Liver (tissue), 9 donors: ENCODE measurements around the gene GLIPR2. TPM values are rescaled to one million over a fixed set of nuclear protein-coding genes. Genes with fewer than 3 reads are reported as not detected.
"Not testable (repeated sequence)": the region's sequence is repeated elsewhere in the genome, so short reads cannot be mapped to it uniquely, and the experiment has no call there.

Experiments
- DNase-seq: peaks from one replicate; pipeline ENCODE4 v3.0.0-alpha.2; 2017; ENCODE audit warnings: low spot score
- H3K27ac ChIP-seq, 2 donors: one replicate each; pipeline ENCODE4 v1.7.0; 2013; ENCODE audit warnings: inconsistent platforms in 2 of 2, low read length in 2 of 2, control low read depth in 1 of 2, low read depth in 1 of 2, mild to moderate bottlenecking in 1 of 2
- H3K27me3 ChIP-seq, 4 donors: one replicate each; pipeline versions ENCODE4 v1.6.1 to v1.7.0; 2013; ENCODE audit warnings: low read length in 3 of 4, inconsistent platforms in 1 of 4, mild to moderate bottlenecking in 1 of 4, moderate library complexity in 1 of 4; ENCODE audit not compliant: control insufficient read depth in 4 of 4, insufficient read depth in 4 of 4
- H3K36me3 ChIP-seq, 4 donors: one replicate each; pipeline versions ENCODE4 v1.6.1 to v1.7.0; 2013; ENCODE audit warnings: low read length in 3 of 4, mild to moderate bottlenecking in 3 of 4, low read depth in 1 of 4, moderate library complexity in 1 of 4; ENCODE audit not compliant: control insufficient read depth in 4 of 4, insufficient read depth in 3 of 4
- H3K4me1 ChIP-seq, 4 donors: one replicate each; pipeline versions ENCODE4 v1.6.1 to v1.7.0; 2013; ENCODE audit warnings: low read length in 3 of 4, mild to moderate bottlenecking in 3 of 4, moderate library complexity in 1 of 4; ENCODE audit not compliant: control insufficient read depth in 4 of 4, insufficient read depth in 4 of 4
- H3K4me3 ChIP-seq, 3 donors: one replicate each; pipeline versions ENCODE4 v1.6.1 to v1.7.0; 2013; ENCODE audit warnings: low read length in 3 of 3, control low read depth in 1 of 3, low read depth in 1 of 3, mild to moderate bottlenecking in 1 of 3
- H3K9ac ChIP-seq, 2 donors: one replicate each; pipeline ENCODE4 v1.7.0; 2013; ENCODE audit warnings: low read length in 2 of 2, mild to moderate bottlenecking in 2 of 2, moderate library complexity in 2 of 2, control low read depth in 1 of 2, low read depth in 1 of 2
- H3K9me3 ChIP-seq, 4 donors: one replicate each; pipeline versions ENCODE4 v1.6.1 to v1.7.0; 2013; ENCODE audit warnings: low read length in 3 of 4; ENCODE audit not compliant: control insufficient read depth in 4 of 4
- ATF3 ChIP-seq: IDR thresholded peaks from 2 replicates; pipeline ENCODE4 v1.6.1; 2016; ENCODE audit warnings: antibody characterized with exemption
- CTCF ChIP-seq: fragments of 150-350 bp; IDR thresholded peaks from 2 replicates; pipeline ENCODE4 v1.5.1; 2017; ENCODE audit warnings: improper control_type of control experiment, low read depth, low read length; ENCODE audit not compliant: missing input control
- EGR1 ChIP-seq, 2 donors: IDR thresholded peaks; 2 replicates each; pipeline ENCODE4 v1.6.1; 2016 to 2018; ENCODE audit warnings: antibody characterized with exemption in 2 of 2, low read depth in 2 of 2
- FOXA1 ChIP-seq: IDR thresholded peaks from 2 replicates; pipeline ENCODE4 v1.6.1; 2016; ENCODE audit warnings: antibody characterized with exemption
- FOXA2 ChIP-seq: IDR thresholded peaks from 2 replicates; pipeline ENCODE4 v1.6.1; 2016; ENCODE audit warnings: antibody characterized with exemption
- GABPA ChIP-seq, 2 donors: IDR thresholded peaks in 1 of 2; conservative IDR thresholded peaks in 1 of 2; 2 replicates each; pipeline ENCODE4 v1.6.1; 2016; ENCODE audit warnings: antibody characterized with exemption in 2 of 2, mild to moderate bottlenecking in 1 of 2, moderate library complexity in 1 of 2
- HNF4A ChIP-seq, 2 donors: conservative IDR thresholded peaks; 2 replicates each; pipeline ENCODE4 v1.6.1; 2016; ENCODE audit warnings: antibody characterized with exemption in 2 of 2, mild to moderate bottlenecking in 2 of 2
- HNF4G ChIP-seq: IDR thresholded peaks from 2 replicates; pipeline ENCODE4 v1.6.1; 2016; ENCODE audit warnings: antibody characterized with exemption
- JUND ChIP-seq, 2 donors: IDR thresholded peaks; 2 replicates each; pipeline ENCODE4 v1.6.1; 2016; ENCODE audit warnings: antibody characterized with exemption in 2 of 2
- MAX ChIP-seq: IDR thresholded peaks from 2 replicates; pipeline ENCODE4 v1.6.1; 2016; ENCODE audit warnings: antibody characterized with exemption
- NR2F2 ChIP-seq: IDR thresholded peaks from 2 replicates; pipeline ENCODE4 v1.6.1; 2016; ENCODE audit warnings: antibody characterized with exemption
- RAD21 ChIP-seq, 2 donors: IDR thresholded peaks; 2 replicates each; pipeline ENCODE4 v1.6.1; 2016; ENCODE audit warnings: antibody characterized with exemption in 2 of 2, mild to moderate bottlenecking in 2 of 2
- REST ChIP-seq: IDR thresholded peaks from 2 replicates; pipeline ENCODE4 v1.6.1; 2016; ENCODE audit warnings: antibody characterized with exemption, mild to moderate bottlenecking
- RXRA ChIP-seq, 2 donors: IDR thresholded peaks; 2 replicates each; pipeline ENCODE4 v1.6.1; 2017 to 2018; ENCODE audit warnings: antibody characterized with exemption in 2 of 2, mild to moderate bottlenecking in 1 of 2
- SP1 ChIP-seq: IDR thresholded peaks from 2 replicates; pipeline ENCODE4 v1.6.1; 2018; ENCODE audit warnings: antibody characterized with exemption, mild to moderate bottlenecking
- TAF1 ChIP-seq: conservative IDR thresholded peaks from 2 replicates; pipeline ENCODE4 v1.6.1; 2016; ENCODE audit warnings: antibody characterized with exemption, mild to moderate bottlenecking
- YY1 ChIP-seq: IDR thresholded peaks from 2 replicates; pipeline ENCODE4 v1.6.1; 2016; ENCODE audit warnings: antibody characterized with exemption, mild to moderate bottlenecking
- ZBTB33 ChIP-seq: IDR thresholded peaks from 2 replicates; pipeline ENCODE4 v1.6.1; 2016; ENCODE audit warnings: antibody characterized with exemption
- WGBS: extraction: QIAGEN DNeasy Blood & Tissue Kit; methylation state at CpG from one replicate; pipeline ENCODE4 v1.1.7; 2013; 5-methylcytosine and 5-hydroxymethylcytosine counted together
- polyA plus RNA-seq, 2 donors: library from polyadenylated mRNA; stranded (reverse) in 1 of 2; unstranded in 1 of 2; fragments of 200-250 nt in 1 of 2; fragments of >200 nt in 1 of 2; fragmentation: Nextera tagmentation in 1 of 2; extraction: Ambion mirVana in 1 of 2; gene quantifications; one replicate each; pipeline versions ENCODE4 v1.2.1 to v1.2.3, GENCODE V29; 2013 to 2015
- total RNA-seq, 2 donors: library from RNA; depleted of rRNA; stranded (reverse); fragments of >200 nt; gene quantifications; one replicate each; pipeline ENCODE4 v1.2.3, GENCODE V29; 2014
- donor health status: healthy.
- donor health status: healthy.
- donor health status: healthy.
- donor health status: healthy.
- donor health status: healthy.

The GLIPR2 gene
- total and polyA plus RNA-seq, 4 donors, result 1.7 to 17.6 (median 2.9) TPM

- TF ChIP-seq CTCF, result no peak
- TF ChIP-seq JUND (IDR thresholded peaks at IDR 0.05), result no peak
- TF ChIP-seq ATF3, result no peak
These were observed 7.4 kb upstream of the GLIPR2 start (continued) for GRCh38 chr9:36129139-36129538.

GRCh38 chr9:36131666-36132065, 4.9 kb upstream of the GLIPR2 start:
- not testable (repeated sequence) for H3K27ac ChIP-seq, H3K27me3 ChIP-seq, DNase-seq, H3K9me3 ChIP-seq, H3K36me3 ChIP-seq, H3K9ac ChIP-seq, H3K4me3 ChIP-seq
- H3K4me1 ChIP-seq, result peaks cover 0 to 12% (median 11%) of the 10 kb centered on the region in 4 donors
- WGBS, result 87% methylated on average over 7 of the region's 7 CpGs

- peaks cover 3 to 16% (median 15%) of the 10 kb centered on the region in 4 donors for H3K4me1 ChIP-seq
- TF ChIP-seq ZBTB33, result no peak
- TF ChIP-seq TAF1, result no peak
- TF ChIP-seq CTCF, result no peak
- TF ChIP-seq ATF3, result no peak
- TF ChIP-seq RAD21 (IDR thresholded peaks at IDR 0.05), result no peak
- TF ChIP-seq NR2F2, result no peak
- no peak for TF ChIP-seq REST
- no peak for TF ChIP-seq MAX
- TF ChIP-seq EGR1 (IDR thresholded peaks at IDR 0.05; ENCODE audit: low read depth in 2 of 2), result no peak
- no peak for TF ChIP-seq HNF4G
- no peak for TF ChIP-seq FOXA2
- no peak for TF ChIP-seq HNF4A (conservative IDR thresholded peaks at IDR 0.05)
- TF ChIP-seq JUND (IDR thresholded peaks at IDR 0.05), result no peak
- TF ChIP-seq GABPA (IDR thresholded peaks at IDR 0.05 in 1 of 2, conservative IDR thresholded peaks at IDR 0.05 in 1 of 2), result no peak
- no peak for TF ChIP-seq YY1
- no peak for TF ChIP-seq SP1
- no peak for TF ChIP-seq RXRA (IDR thresholded peaks at IDR 0.05)
- TF ChIP-seq FOXA1, result no peak
- H3K9me3 ChIP-seq, result no peaks in the 10 kb centered on the region
- H3K4me3 ChIP-seq, result no peak overlapping the region
- H3K36me3 ChIP-seq, result no peaks in the 10 kb centered on the region
- DNase-seq, result no peak
- H3K9ac ChIP-seq, result no peak overlapping the region
- 70% methylated on average over 3 of the region's 3 CpGs for WGBS
- H3K27ac ChIP-seq, result no peak overlapping the region
- H3K27me3 ChIP-seq, result no peaks in the 10 kb centered on the region
These were observed 4.4 kb upstream of the GLIPR2 start for GRCh38 chr9:36132086-36132485.
